HUDEP-2 (cell line): Measurements from ENCODE around the gene ENO4.

ENCODE experiments used
- DNase-seq, 76 experiments: peaks; one replicate each; lab custom pipeline; 2025; ENCODE audit not compliant: unreplicated experiment in 76 of 76; lab: John Stamatoyannopoulos, UW

The ENO4 gene

DNA sequence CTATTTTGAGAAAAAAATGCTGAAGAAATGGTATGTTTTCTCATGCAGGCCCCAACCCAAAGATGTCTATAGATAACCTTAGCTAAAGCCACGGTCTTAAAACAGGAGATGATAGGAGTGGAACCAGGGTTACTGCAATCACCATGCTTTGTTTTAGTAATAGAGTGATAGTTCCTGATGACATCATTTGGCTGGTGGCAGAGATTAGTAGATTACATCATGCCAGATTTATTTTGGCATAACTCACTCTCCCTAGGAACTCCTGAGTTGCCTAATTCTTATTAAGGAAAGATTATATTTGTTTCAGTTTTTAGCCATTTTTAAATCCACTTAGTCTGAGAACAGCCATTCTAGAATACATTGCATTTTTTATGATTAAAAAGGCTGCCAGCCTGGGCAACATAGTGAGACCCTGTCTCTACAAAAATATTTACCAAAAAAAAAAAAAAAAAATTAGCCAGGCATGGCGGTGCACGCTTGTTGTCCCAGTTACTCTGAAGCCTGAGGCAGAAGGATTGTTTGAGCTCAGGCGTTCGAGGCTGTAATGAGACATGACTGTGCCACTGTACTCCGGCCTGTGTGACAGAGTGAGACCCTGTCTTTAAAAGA, 17.8 kb downstream of the ENO4 start:
- no peak for DNase-seq

GRCh38 chr10:116868198-116868676, 18.9 kb downstream of the ENO4 start:
- DNase-seq, result no peak

GRCh38 chr10:116868722-116869121, 19.4 kb downstream of the ENO4 start:
- no peak for DNase-seq

DNA sequence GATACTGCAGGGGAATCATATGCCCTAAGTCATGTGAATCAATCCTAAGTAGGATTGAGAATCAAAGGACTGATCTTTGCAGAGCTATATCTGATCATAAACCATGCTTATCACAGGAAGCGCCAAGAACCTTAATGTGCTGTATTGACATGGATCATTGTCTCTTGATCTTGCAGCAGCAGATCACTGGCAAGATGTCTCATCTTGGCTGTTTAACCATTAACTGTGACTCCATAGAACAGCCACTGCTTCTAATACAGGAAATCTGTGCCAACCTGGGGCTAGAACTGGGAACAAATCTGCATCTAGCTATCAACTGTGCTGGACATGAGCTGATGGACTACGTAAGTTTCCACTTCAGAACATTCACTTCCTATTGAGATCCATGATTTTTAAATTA, 21.6 kb downstream of the ENO4 start:
- no peak for DNase-seq

- no peak for DNase-seq
Observed at GRCh38 chr10:116873134-116873533, 23.8 kb downstream of the ENO4 start.

DNA sequence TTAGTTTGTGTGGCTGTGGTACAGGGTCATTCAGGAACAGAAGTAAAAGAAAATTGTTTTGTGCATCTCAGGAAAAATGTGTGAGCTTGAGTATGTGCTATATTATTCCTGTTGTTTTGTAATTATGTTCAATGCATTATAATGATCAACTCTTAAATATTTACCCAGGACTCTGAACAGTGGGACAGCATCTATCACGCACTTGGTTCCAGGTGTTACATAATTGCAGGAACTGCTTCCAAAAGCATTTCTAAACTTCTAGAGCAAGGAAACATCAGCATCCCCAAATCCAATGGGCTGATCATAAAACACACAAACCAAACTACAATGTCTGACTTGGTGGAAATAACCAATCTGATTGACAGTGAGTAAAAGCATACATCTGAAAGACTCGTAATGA, 26.6 kb downstream of the ENO4 start:
- no peak for DNase-seq

GRCh38 chr10:116877391-116877790, 28.1 kb downstream of the ENO4 start:
- DNase-seq, result no peak

DNA sequence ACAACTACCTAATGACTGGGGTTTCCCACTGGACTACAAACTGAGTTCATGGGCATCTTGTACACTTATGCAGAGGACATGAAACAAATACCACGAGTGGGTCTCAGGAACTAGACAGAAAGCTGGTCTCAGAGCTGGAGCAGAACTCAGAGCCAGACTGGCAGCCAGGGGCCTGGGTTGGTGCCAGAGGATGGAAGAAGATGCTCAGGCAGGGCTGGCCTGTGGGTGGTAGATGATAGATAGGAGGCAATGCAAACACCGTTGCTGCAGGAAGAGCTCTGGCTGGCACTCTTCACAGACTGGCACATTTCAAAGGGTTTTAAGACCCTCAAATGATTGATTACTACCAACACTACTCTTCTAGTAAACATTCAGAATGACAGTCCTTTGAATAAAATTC, 28.8 kb downstream of the ENO4 start:
- no peak for DNase-seq

DNA sequence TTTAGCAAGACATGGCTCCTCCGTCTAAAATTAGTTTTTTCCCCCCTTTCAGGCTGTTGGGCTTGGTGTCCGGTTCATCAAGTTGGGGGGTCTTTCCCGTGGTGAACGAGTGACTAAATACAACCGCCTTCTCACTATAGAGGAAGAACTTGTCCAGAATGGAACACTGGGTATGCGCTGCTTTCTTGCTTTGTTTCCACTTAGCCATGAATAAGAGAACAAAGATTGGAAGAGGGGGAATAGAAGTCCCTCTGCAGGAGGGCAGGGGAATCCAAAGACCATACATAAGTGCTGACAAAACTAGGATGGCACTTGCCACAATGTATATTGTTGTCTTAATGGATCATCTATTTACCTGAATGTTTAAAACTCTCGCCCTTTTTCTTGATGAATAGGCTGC, 30.5 kb downstream of the ENO4 start:
- no peak for DNase-seq

DNA sequence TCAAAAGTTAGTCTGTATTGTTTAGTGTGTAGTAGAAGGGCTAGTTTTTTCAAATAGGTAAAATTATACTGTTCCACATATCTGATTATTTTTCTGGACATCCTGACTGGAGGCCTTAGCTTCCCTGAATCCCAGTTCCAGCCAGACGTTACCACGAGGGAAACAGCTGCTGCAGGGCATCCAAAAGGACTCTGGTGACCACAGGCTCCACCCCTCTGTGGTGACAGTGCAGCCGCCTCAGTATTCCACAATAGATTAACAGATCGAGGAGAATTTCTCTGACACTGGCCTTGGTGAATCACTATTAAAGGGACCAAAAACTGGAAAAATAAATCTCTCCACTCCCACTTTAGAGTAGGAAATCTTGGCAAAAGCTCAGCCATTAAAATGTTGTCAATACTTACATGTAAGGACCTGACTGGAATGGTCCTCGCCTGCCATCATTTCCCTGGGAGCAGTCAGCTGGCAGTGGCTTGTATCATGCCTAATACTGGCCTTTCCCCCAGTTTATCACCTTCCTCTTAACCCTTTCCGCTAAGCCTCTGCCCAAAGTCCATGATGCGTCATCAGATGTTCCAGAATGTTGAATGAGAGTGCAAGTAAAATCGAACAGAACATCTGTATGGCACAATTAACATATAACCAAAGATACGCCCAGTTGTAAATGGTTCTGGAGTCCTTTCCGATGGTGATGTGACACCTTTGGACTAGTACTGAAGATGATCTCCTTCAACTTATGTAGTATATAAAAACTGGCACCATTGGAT, 31.6 kb downstream of the ENO4 start:
- no peak for DNase-seq

- no peak for DNase-seq
Observed at GRCh38 chr10:116882639-116883038, 33.3 kb downstream of the ENO4 start.

DNA sequence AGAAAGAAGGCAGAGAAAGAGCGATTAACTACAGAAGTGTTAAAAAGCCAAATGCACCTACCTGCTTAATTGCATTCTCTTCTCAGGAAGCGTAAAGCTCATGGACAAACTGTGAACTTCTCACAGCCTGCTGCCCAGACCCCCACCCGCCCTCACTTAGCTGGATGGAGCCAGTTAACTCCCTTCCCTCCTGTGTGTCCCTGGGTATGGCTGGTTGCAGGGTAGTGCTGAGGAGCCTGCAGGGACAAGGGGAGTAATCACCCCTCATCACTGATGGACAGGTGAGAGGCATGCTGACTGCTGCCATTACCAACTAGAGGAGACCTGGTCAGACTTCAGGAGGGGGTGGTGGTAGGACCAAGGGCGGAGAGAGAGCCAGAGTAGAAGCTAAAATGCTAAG, 37.5 kb downstream of the ENO4 start:
- no peak for DNase-seq

- no peak for DNase-seq
Observed at GRCh38 chr10:116888380-116889055, 39.2 kb downstream of the ENO4 start.

DNA sequence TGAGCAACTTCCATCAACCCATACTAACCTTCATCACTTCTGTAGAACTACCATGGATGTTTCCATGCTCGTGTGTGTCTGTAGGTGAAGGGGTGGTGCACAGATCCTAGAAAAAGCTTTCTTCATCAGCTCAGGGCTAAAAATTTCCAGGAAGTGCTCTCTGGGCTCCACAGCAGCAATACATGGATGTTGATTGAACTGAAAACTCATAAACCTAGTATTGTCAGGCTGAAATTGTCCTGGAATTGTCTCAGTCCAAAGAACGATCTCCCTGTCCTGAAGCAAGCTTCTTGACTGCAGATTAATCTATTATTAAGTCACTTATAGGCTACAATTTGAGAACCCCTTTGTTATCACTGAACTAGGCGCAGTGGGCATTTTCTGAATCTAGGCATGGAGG, 39.8 kb downstream of the ENO4 start:
- no peak for DNase-seq

DNA sequence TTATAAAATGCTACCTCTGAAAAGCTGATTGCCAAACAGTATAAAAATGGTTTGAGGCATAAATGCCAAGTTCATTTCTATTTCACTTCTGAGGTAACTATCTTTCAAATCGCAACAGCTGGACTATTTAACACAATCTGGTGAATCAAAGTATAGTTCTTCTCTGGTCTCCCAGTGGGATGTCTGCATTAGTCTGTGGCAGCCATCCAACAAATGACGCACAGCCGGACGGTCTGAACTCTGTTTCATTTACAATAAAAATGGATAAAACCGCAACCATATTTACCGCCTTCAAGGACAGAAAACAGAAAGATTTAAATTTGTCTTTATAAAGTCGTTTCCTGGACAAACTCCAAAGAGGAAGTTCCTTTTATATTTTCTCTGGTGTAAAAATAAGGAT, 41.9 kb downstream of the ENO4 start:
- peak in 1 of 76 experiments; percentile 1 for DNase-seq

- no peak for DNase-seq
Observed at GRCh38 chr10:116892907-116893685, 43.8 kb downstream of the ENO4 start.

DNA sequence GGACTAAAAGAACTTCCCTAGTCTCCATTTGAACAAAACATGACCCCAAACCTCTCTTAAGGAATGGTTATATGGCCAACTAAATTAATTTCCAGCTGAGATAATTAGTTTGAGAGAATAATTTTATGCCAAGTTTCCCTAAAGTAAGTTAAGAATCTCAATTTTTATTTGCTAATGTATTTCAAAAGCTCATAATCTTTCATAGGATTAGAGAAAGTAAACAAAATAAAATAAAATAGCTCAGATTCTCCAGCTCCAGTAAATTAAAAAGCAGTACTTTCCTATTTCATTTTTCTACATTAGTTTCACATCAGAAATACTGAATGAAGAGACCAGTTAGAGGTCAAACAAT, 44.4 kb downstream of the ENO4 start:
- no peak for DNase-seq

DNA sequence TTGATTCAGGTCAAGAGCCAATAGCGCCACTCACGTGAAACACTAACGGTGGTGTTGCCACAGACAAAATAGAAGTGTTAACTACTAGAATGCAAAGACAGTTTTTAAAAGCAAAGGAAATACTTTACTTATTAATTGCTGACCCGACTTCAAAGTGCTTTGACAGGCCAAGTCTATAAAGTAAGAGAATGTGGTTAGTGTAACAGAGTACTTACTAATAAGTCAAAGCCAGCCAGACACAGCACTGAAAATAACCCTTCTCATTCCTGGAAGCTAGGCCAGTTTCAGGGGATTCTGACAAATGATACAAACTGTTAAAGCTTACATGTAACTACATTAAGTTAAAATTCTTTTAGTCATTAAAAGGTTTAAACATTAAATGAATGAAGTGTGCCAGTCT, 50.3 kb downstream of the ENO4 start:
- DNase-seq, result no peak

DNA sequence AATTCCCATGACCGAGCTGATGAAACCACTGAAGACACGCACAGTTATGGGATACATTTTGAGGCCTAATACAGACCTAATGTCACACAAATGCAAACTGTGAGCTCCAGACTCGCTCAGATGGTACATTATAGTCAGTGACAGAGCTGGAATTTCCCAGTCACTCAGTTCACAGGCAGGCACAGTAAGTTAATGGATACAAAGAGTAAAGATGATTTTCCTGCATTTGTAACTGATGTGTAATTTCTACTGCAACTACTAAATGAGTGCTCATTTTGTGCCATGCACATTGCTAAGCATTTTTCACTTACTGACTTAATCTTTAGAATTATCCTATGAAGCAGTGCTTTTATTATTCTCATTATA, 56.5 kb downstream of the ENO4 start:
- DNase-seq, result no peak

GRCh38 chr10:116907245-116907987, 58.1 kb downstream of the ENO4 start:
- no peak for DNase-seq

DNA sequence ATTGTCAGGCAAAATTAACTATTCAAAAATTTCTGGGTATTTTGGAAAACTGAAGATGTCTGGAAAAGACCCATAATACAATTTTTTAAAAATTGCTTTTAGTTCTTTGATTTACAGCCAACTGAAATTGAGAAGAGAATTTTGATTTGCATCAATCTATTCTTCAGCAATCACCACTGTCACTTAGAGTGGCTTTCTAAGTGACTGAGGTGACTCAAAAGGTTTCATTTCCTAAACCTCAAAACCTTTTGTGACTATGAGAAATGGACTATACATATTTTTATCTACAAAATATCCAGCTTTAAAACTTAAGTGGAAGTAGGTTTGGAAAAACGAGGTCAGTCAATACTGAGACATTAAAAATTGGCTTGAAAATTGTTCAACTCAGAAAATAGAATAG, 60.0 kb downstream of the ENO4 start:
- no peak for DNase-seq
